IPS-20b (cell line): ENCODE data around the gene NAV3.

Experiments used
- H3K27ac ChIP-seq: one replicate; pipeline ENCODE4 v1.5.1; 2013; ENCODE audit warnings: low read length
- H3K27me3 ChIP-seq: 2 replicates; pipeline ENCODE4 v1.6.1; 2013; ENCODE audit warnings: mild to moderate bottlenecking, low read length, inconsistent platforms; ENCODE audit not compliant: insufficient read depth
- H3K36me3 ChIP-seq: 2 replicates; pipeline ENCODE4 v1.6.1; 2013; ENCODE audit warnings: low read depth, mild to moderate bottlenecking, inconsistent platforms, low read length, moderate library complexity; ENCODE audit not compliant: insufficient read depth
- H3K4me1 ChIP-seq: 2 replicates; pipeline ENCODE4 v1.6.1; 2013; ENCODE audit warnings: mild to moderate bottlenecking, control low read depth, inconsistent platforms, low read length, moderate library complexity; ENCODE audit not compliant: insufficient read depth
- H3K4me3 ChIP-seq: 2 replicates; pipeline ENCODE4 v1.5.1; 2013; ENCODE audit warnings: mild to moderate bottlenecking, low read length, inconsistent platforms
- H3K9ac ChIP-seq: 2 replicates; pipeline ENCODE4 v1.6.1; 2013; ENCODE audit warnings: low read depth, mild to moderate bottlenecking, inconsistent platforms, low read length, moderate library complexity
- H3K9me3 ChIP-seq: 2 replicates; pipeline ENCODE4 v1.6.1; 2013; ENCODE audit warnings: mild to moderate bottlenecking, low read depth, low read length, inconsistent platforms; ENCODE audit not compliant: insufficient read depth

The NAV3 gene

DNA sequence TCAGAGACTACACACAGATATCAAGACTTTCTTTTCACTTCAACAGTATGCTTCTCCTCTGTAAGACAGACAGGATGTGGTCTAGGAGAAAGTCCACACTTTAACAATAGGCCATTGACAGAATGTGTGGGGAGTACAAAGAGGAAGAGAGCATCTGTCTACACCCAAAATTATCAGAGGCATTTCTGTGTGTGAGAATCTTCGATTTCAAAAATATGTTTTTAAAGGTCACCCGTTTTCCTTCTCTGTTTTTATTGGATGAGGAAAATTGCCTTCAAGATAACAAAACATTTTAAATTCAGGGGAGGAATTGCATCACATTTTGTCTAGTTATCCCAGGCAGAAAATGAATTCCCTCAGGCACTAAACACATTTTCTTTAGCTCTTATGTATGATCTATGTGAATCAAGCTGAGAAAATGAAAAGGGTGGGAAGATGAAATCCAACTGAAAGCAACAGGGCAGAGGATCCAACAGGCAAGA, 16.4 kb downstream of the NAV3 start:
- Histone ChIP-seq H3K36me3 (no peaks in the 10 kb centered on the region), H3K27ac (no peak overlapping the region), H3K4me3 (no peak overlapping the region), H3K9ac (no peak overlapping the region), H3K27me3 (no peaks in the 10 kb centered on the region), H3K9me3 (no peaks in the 10 kb centered on the region), H3K4me1 (peaks cover 3% of the 10 kb centered on the region; the same call in 1 of the 2 replicates)

DNA sequence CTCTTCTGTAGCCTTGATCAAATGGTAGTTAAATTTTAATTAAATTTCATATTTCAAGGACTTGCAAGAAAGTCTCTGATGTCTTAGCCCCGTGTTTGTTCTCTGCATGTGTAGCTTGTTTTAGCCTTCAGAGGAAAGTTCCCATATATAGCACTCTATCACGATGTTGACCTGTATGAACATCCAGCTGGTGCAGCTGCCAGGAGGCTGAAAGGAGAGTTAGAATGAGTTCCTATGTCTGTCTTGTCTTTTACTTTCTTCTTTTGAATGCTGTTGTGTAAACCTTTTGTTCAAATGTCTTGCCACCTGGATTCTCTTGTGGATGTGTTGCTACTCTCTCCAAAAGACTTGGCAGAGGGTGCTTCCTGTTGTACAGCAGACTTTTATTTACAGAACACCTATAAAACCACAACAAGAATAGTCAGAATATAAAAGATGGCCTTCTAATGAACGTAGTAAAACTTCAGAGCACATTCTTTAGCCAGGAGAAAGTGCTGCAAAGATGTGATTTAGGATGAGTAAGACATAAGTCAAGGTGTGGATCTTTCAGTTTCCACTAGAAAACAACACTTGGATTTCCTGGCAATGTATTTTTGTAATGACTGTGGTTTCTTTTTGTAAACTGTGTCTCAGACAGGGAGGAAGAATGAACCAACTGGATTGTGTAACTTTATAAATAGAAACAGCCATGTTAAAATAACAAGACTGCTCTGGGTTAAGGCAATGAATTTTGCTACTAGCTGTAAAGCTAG, 17.2 kb downstream of the NAV3 start:
- H3K27me3 ChIP-seq: no peaks in the 10 kb centered on the region
- H3K9me3 ChIP-seq: no peaks in the 10 kb centered on the region
- no peak overlapping the region for H3K4me3 ChIP-seq
- H3K9ac ChIP-seq: no peak overlapping the region
- peaks cover 3% of the 10 kb centered on the region; the same call in 1 of the 2 replicates for H3K4me1 ChIP-seq
- no peak overlapping the region for H3K27ac ChIP-seq
- H3K36me3 ChIP-seq: no peaks in the 10 kb centered on the region

DNA sequence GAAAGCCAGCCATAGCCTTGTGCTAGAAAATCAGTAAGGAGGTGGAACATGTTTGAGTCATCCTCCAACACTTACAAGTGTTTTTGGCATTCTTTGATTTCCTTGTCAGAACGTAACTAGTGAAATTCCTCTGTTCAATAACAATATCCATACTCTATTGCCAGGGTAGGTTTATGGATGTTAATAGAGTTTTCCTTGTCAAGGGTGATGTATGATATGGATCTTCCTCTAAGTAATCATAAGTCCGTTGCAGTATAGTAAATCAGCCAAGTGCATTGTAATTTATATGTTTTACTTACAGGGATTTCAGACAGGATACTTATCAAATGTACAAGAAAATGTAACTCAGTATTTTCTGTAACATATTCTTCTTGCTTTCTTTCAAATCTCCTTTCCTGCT, 19.4 kb downstream of the NAV3 start:
- H3K27me3 ChIP-seq: no peaks in the 10 kb centered on the region
- H3K9ac ChIP-seq: no peak overlapping the region
- H3K27ac ChIP-seq: no peak overlapping the region
- no peaks in the 10 kb centered on the region for H3K9me3 ChIP-seq
- no peaks in the 10 kb centered on the region for H3K36me3 ChIP-seq
- H3K4me3 ChIP-seq: no peak overlapping the region
- H3K4me1 ChIP-seq: peaks cover 3% of the 10 kb centered on the region; the same call in 1 of the 2 replicates

DNA sequence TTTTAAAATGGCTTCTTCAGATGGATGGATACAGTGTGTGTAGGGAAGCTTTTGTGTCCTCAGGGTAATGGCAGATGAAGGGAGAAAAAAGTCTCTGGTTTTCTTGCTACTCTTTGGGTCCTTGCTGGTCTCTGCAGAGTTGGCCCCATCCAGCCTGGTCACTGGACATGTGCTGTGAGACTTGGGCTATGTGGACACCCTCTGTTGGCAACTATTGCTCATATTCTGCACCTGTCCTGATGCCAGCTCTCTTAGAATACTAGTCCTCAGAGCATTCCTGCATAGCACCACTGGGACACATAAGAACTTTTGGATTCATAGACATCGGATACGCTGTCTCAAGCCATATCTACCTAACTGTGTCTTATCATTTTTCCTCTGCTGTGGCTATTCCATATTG, 20.0 kb downstream of the NAV3 start:
- Histone ChIP-seq H3K4me1 (peaks cover 3% of the 10 kb centered on the region; the same call in 1 of the 2 replicates), H3K9ac (no peak overlapping the region), H3K36me3 (no peaks in the 10 kb centered on the region), H3K9me3 (no peaks in the 10 kb centered on the region), H3K27me3 (no peaks in the 10 kb centered on the region), H3K27ac (no peak overlapping the region), H3K4me3 (no peak overlapping the region)

DNA sequence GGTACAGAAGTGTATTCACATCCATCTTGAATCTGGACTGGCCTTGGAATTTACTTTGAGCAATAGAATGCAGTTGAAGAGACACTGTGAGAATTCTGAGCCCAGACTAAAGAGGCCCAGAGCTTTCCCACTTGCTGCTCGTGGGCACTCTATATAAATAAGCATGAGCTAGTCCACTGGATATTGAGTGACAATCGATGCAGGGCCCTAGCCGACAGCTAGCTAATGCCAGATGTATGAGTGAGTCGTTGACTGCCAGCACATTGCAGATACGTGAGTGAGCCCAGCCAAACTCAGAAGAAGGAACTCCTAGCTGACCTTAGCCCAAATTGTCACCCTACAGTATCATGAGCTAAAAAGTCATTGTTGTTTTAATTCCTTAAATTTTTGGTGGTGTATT, 24.9 kb downstream of the NAV3 start:
- H3K9ac ChIP-seq: no peak overlapping the region
- H3K27ac ChIP-seq: no peak overlapping the region
- no peaks in the 10 kb centered on the region for H3K4me1 ChIP-seq
- no peaks in the 10 kb centered on the region for H3K36me3 ChIP-seq
- H3K27me3 ChIP-seq: no peaks in the 10 kb centered on the region
- H3K9me3 ChIP-seq: no peaks in the 10 kb centered on the region
- H3K4me3 ChIP-seq: no peak overlapping the region

DNA sequence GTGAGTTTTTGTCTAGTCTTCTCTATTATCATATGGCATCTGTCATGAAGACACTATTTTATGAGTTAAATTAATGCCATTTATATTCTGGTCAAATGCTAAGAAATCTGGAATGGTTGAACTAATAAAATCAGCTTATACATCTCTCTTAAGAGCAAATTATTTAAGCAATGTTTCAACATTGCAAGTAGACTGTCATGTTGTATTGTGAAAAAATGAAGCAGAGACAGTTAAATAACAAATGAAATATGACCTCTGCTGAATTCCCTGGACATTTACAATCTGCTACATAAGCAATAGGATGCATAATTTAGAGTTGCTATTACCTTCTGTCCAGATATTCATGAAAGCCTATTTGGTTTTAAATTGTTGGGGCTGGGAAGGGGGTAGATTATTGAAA, 30.6 kb downstream of the NAV3 start:
- Histone ChIP-seq H3K4me1 (no peaks in the 10 kb centered on the region), H3K4me3 (no peak overlapping the region), H3K36me3 (no peaks in the 10 kb centered on the region), H3K9me3 (no peaks in the 10 kb centered on the region), H3K27ac (no peak overlapping the region), H3K27me3 (no peaks in the 10 kb centered on the region), H3K9ac (no peak overlapping the region)

DNA sequence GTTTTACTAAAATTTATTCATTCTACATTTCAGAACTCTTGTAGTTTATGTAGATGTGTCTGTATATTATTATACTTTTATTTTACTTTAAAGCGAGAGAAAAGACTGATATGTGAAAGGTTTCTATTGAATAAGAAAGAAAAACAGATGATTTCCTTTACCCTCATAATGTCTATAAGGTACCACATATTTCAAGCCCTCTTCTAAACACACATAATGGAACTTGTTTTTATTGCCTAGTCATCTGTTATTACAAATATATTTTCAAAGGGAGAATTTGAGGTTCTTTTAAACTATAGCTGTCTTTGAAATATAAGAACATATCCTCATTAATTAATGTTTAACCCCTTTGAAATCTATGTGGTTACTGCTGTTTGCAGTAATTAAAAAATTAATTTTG, 34.5 kb downstream of the NAV3 start:
- H3K36me3 ChIP-seq: no peaks in the 10 kb centered on the region
- H3K9ac ChIP-seq: no peak overlapping the region
- H3K4me3 ChIP-seq: no peak overlapping the region
- H3K4me1 ChIP-seq: no peaks in the 10 kb centered on the region
- no peaks in the 10 kb centered on the region for H3K27me3 ChIP-seq
- H3K27ac ChIP-seq: no peak overlapping the region
- no peaks in the 10 kb centered on the region for H3K9me3 ChIP-seq

DNA sequence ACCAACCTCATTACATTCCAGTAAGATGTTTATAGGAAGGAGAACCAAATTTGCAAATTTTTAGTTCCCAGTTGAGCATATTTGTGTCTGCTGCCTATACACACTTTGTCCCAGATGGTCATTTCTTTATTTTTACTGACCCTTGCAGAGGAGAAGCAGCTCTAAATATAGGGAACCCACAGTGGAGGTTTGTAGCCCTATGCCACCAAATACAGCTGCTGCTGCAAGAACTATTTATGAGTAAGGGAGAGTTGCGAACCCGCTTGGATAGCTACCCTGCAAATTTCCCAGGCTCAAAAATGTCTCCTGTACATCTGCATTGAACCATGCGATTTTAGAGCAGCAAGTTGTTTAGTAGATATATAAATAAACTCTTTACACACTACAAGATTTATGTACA, 48.2 kb downstream of the NAV3 start:
- H3K27me3 ChIP-seq: no peaks in the 10 kb centered on the region
- H3K27ac ChIP-seq: no peak overlapping the region
- H3K9me3 ChIP-seq: no peaks in the 10 kb centered on the region
- no peaks in the 10 kb centered on the region for H3K4me1 ChIP-seq
- no peak overlapping the region for H3K4me3 ChIP-seq
- H3K9ac ChIP-seq: no peak overlapping the region
- H3K36me3 ChIP-seq: no peaks in the 10 kb centered on the region

DNA sequence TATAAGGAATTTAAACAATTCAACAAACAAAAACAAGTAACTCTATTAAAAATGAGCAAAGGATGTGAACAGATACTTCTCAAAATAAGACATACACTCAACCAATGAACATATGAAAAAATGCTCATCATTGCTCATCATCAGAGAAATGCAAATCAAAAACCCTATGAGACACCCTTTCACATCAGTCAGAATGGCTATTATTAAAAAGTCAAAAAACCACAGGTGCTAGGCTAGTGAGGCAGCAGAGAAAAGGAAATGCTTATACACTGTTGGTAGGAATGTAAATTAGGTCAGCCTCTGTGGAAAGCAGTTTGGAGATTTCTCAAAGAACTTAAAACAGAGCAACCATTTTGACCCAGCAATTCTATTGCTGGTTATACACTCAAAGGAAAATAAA, 52.0 kb downstream of the NAV3 start:
- no peaks in the 10 kb centered on the region for H3K4me1 ChIP-seq
- H3K27me3 ChIP-seq: no peaks in the 10 kb centered on the region
- no peak overlapping the region for H3K9ac ChIP-seq
- H3K36me3 ChIP-seq: no peaks in the 10 kb centered on the region
- H3K27ac ChIP-seq: no peak overlapping the region
- no peaks in the 10 kb centered on the region for H3K9me3 ChIP-seq
- H3K4me3 ChIP-seq: no peak overlapping the region

DNA sequence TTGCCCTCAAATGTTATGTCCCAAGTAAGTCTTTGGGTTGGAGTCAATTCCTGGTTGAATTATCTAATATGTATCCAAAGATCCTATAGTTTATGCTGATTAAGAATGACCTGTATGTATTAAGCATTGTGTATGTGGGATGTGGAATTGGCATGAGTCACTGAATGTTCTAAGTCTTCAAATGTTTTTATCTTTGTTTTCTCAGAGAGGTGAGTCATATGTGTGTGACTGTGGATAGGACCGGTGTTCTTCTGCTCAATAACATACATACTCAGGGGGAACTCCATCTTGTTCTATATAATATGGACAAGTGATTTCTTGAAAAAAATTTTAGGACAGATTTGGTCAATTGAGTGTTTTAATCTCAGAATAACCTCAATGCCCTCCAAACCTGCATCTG, 57.9 kb downstream of the NAV3 start:
- no peaks in the 10 kb centered on the region for H3K27me3 ChIP-seq
- H3K36me3 ChIP-seq: no peaks in the 10 kb centered on the region
- H3K9ac ChIP-seq: no peak overlapping the region
- no peak overlapping the region for H3K4me3 ChIP-seq
- peaks cover 2% of the 10 kb centered on the region; the same call in 1 of the 2 replicates for H3K4me1 ChIP-seq
- H3K27ac ChIP-seq: no peak overlapping the region
- no peaks in the 10 kb centered on the region for H3K9me3 ChIP-seq

DNA sequence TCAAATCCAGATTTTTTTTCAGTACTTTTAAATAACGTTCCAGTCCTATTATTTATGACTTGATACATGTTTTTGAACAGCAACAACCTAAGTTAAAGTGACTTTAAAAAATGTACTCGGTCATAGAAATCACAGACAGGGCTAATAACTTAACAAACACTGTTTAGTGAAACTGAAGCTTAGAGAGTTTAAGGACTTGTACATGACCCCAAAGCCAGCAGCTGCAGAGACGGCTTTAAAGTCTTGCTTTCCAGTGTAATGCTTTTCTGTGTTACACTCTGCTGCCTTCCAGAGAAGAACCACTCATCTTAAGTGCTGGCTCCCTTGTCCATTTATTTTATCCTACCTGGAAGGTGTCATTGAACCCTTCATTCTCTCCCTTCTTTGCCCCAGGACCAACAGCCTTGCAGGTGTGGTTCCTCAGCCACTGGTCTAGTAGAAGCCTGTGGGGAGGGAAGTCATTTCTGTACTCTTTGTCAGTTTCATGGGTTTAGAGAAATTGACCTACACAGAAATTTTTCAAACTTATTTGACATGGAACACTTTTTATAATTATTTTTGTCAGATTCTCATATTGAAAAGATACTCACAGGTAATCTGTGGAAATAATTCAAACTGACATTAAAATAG, 60.9 kb downstream of the NAV3 start:
- Histone ChIP-seq H3K27me3 (no peaks in the 10 kb centered on the region), H3K4me3 (no peak overlapping the region), H3K27ac (no peak overlapping the region), H3K9ac (no peak overlapping the region), H3K36me3 (no peaks in the 10 kb centered on the region), H3K9me3 (no peaks in the 10 kb centered on the region), H3K4me1 (peaks cover 11% of the 10 kb centered on the region; the same call in 1 of the 2 replicates)

DNA sequence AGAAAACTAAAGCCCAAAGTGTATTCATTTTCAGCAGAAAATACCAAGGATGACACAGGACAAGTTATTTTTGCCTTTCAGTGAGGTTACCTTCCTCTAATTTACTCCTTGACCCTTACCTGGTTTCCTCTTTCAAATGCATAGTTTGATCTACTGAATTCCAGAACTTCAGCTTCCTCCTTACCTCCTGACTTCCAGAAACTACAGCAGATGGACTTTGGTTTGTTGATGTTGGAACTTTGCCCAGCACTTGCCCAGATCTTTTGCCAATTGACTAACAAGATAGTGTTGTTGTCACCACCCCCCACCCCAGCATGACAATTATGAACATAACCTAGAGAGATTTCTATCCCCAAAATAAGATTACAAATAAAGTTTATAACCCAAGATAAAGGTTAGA, 63.2 kb downstream of the NAV3 start:
- Histone ChIP-seq H3K9ac (no peak overlapping the region), H3K4me1 (peaks cover 11% of the 10 kb centered on the region; the same call in 1 of the 2 replicates), H3K36me3 (no peaks in the 10 kb centered on the region), H3K4me3 (no peak overlapping the region), H3K27ac (no peak overlapping the region), H3K9me3 (no peaks in the 10 kb centered on the region), H3K27me3 (no peaks in the 10 kb centered on the region)
